Measurements from ENCODE around the gene LUZP1. TPM values are rescaled to one million over a fixed set of nuclear protein-coding genes. Genes with fewer than 3 reads are reported as not detected.

Gene LUZP1
- total and polyA plus RNA-seq, 4 donors: 2.6 to 9.3 (median 5.1) TPM

GRCh38 chr1:23149114-23149513 lies 19.5 kb downstream of the LUZP1 start (continued):
- TF ChIP-seq JUND (IDR thresholded peaks at IDR 0.05): peak; percentile 32 to 48
- no peak for TF ChIP-seq ZBTB33 (IDR thresholded peaks at IDR 0.05)
- TF ChIP-seq HNF4G (IDR thresholded peaks at IDR 0.05): peak; percentile 54
- no peak for TF ChIP-seq TAF1 (conservative IDR thresholded peaks at IDR 0.05)
- peak; percentile 81 to 87 for TF ChIP-seq HNF4A (conservative IDR thresholded peaks at IDR 0.05)
- no peak for TF ChIP-seq ATF3 (IDR thresholded peaks at IDR 0.05)
- TF ChIP-seq SP1 (IDR thresholded peaks at IDR 0.05): peak; percentile 73
- no peak for TF ChIP-seq NR2F2 (IDR thresholded peaks at IDR 0.05)

GRCh38 chr1:23148084-23148483 lies 20.6 kb downstream of the LUZP1 start:
- no peaks in the 10 kb centered on the region for H3K36me3 ChIP-seq (ENCODE audit: control insufficient read depth in 4 of 4, insufficient read depth in 3 of 4, low read depth in 1 of 4, low read length in 3 of 4)
- no peak overlapping the region for H3K9ac ChIP-seq (ENCODE audit: low read depth in 1 of 2, low read length in 2 of 2)
- no peaks in the 10 kb centered on the region for H3K27me3 ChIP-seq (ENCODE audit: control insufficient read depth in 4 of 4, insufficient read depth in 4 of 4, low read length in 3 of 4)
- no peak for DNase-seq (ENCODE audit: low spot score)
- 78% methylated on average over 4 of the region's 4 CpGs for WGBS
- H3K4me3 ChIP-seq (ENCODE audit: low read depth in 1 of 3, low read length in 3 of 3): no peak overlapping the region
- no peaks in the 10 kb centered on the region for H3K9me3 ChIP-seq (ENCODE audit: control insufficient read depth in 4 of 4, low read length in 3 of 4)
- no peak overlapping the region for H3K27ac ChIP-seq (ENCODE audit: low read depth in 1 of 2, low read length in 2 of 2)
- no peak for TF ChIP-seq JUND (IDR thresholded peaks at IDR 0.05)
- peaks cover 8 to 25% (median 21%) of the 10 kb centered on the region in 4 donors for H3K4me1 ChIP-seq (ENCODE audit: control insufficient read depth in 4 of 4, insufficient read depth in 4 of 4, low read length in 3 of 4)

GRCh38 chr1:23140940-23141596 lies 27.6 kb downstream of the LUZP1 start:
- no peak overlapping the region for H3K9ac ChIP-seq (ENCODE audit: low read depth in 1 of 2, low read length in 2 of 2)
- WGBS: 97% methylated on average over 6 of the region's 6 CpGs
- H3K4me1 ChIP-seq (ENCODE audit: control insufficient read depth in 4 of 4, insufficient read depth in 4 of 4, low read length in 3 of 4): no peaks in the 10 kb centered on the region
- H3K27ac ChIP-seq (ENCODE audit: low read depth in 1 of 2, low read length in 2 of 2): no peak overlapping the region
- DNase-seq (ENCODE audit: low spot score): no peak
- TF ChIP-seq ATF3 (IDR thresholded peaks at IDR 0.05) (no peak), FOXA1 (IDR thresholded peaks at IDR 0.05) (no peak), NR2F2 (IDR thresholded peaks at IDR 0.05) (no peak)
- no peaks in the 10 kb centered on the region for H3K9me3 ChIP-seq (ENCODE audit: control insufficient read depth in 4 of 4, low read length in 3 of 4)
- no peaks in the 10 kb centered on the region for H3K36me3 ChIP-seq (ENCODE audit: control insufficient read depth in 4 of 4, insufficient read depth in 3 of 4, low read depth in 1 of 4, low read length in 3 of 4)
- no peak overlapping the region for H3K4me3 ChIP-seq (ENCODE audit: low read depth in 1 of 3, low read length in 3 of 3)
- no peaks in the 10 kb centered on the region for H3K27me3 ChIP-seq (ENCODE audit: control insufficient read depth in 4 of 4, insufficient read depth in 4 of 4, low read length in 3 of 4)

GRCh38 chr1:23135268-23135667 lies 33.4 kb downstream of the LUZP1 start:
- Histone ChIP-seq H3K27ac (ENCODE audit: low read depth in 1 of 2, low read length in 2 of 2) (no peak overlapping the region), H3K27me3 (ENCODE audit: control insufficient read depth in 4 of 4, insufficient read depth in 4 of 4, low read length in 3 of 4) (no peaks in the 10 kb centered on the region), H3K9me3 (ENCODE audit: control insufficient read depth in 4 of 4, low read length in 3 of 4) (no peaks in the 10 kb centered on the region), H3K9ac (ENCODE audit: low read depth in 1 of 2, low read length in 2 of 2) (no peak overlapping the region), H3K36me3 (ENCODE audit: control insufficient read depth in 4 of 4, insufficient read depth in 3 of 4, low read depth in 1 of 4, low read length in 3 of 4) (no peaks in the 10 kb centered on the region), H3K4me3 (ENCODE audit: low read depth in 1 of 3, low read length in 3 of 3) (no peak overlapping the region), H3K4me1 (ENCODE audit: control insufficient read depth in 4 of 4, insufficient read depth in 4 of 4, low read length in 3 of 4) (no peaks in the 10 kb centered on the region)
- 96% methylated on average over 2 of the region's 2 CpGs for WGBS
- no peak for TF ChIP-seq JUND (IDR thresholded peaks at IDR 0.05)
- no peak for TF ChIP-seq SP1 (IDR thresholded peaks at IDR 0.05)
- TF ChIP-seq REST (IDR thresholded peaks at IDR 0.05): no peak
- no peak for TF ChIP-seq MAX (IDR thresholded peaks at IDR 0.05)
- TF ChIP-seq ZBTB33 (IDR thresholded peaks at IDR 0.05): no peak
- no peak for TF ChIP-seq FOXA1 (IDR thresholded peaks at IDR 0.05)
- TF ChIP-seq HNF4A (conservative IDR thresholded peaks at IDR 0.05): no peak
- no peak for TF ChIP-seq RXRA (IDR thresholded peaks at IDR 0.05)
- no peak for TF ChIP-seq RAD21 (IDR thresholded peaks at IDR 0.05)
- no peak for TF ChIP-seq FOXA2 (IDR thresholded peaks at IDR 0.05)
- TF ChIP-seq NR2F2 (IDR thresholded peaks at IDR 0.05): no peak
- no peak for DNase-seq (ENCODE audit: low spot score)

Data from liver (tissue), 9 donors.